Measurements from ENCODE around the gene ZNF32.

Gene ZNF32, protein sequence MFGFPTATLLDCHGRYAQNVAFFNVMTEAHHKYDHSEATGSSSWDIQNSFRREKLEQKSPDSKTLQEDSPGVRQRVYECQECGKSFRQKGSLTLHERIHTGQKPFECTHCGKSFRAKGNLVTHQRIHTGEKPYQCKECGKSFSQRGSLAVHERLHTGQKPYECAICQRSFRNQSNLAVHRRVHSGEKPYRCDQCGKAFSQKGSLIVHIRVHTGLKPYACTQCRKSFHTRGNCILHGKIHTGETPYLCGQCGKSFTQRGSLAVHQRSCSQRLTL

GRCh38 chr10:43648398-43649184 is at the start of gene ZNF32:
Gene ZNF32 (minus strand): TSS chr10:43648881. CDS start chr10:43646133, 2,748 bp downstream.
- DNase-seq: peak; percentile 85

- DNase-seq: no peak
Observed at GRCh38 chr10:43698156-43698555, 49.5 kb upstream of the ZNF32 start.

GRCh38 chr10:43696909-43697483 is 48.3 kb upstream of the ZNF32 start:
- no peak for DNase-seq

GRCh38 chr10:43695730-43696129 is 47.0 kb upstream of the ZNF32 start:
- DNase-seq: no peak

DNA sequence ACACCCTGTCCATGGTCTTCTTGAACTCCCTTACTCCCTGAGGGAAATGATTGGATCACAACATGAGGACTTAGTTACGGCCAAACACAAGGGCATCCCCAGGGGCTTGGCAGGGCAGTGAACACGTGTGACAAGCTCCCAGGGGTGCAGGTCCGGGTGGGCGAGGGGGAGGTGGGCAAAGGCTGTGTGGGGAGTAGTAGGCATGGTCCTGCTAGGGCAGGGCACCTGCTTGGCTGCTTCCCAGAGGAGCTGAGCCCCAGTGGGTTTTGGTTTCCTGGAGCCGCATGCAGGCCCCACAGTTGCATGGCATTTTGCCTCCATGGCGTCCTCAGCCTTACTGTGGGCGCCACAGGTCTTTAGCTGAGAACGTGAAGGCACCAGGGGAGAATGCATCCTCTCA is 46.6 kb upstream of the ZNF32 start:
- DNase-seq: no peak

GRCh38 chr10:43694526-43694925 is 45.8 kb upstream of the ZNF32 start:
- no peak for DNase-seq

DNA sequence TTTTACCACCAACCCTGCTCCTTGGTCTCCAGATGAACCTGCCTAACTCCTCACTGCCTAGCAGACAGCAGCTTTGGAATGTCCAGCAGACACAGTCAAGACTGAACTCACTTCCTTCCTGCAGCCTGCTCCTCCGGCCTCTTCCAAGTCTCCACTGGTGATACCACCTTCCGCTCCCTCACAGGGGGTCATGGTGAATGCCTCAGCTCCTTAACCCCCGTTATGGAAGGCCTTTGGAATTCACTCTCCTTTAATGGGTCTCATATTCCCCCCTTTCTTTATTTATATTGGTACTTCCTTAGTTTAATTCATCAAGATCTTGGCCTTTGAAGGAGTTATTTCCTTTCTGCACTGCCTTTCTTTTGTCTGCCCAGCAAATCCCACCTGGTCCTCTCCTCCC is 44.9 kb upstream of the ZNF32 start:
- peak; percentile 47 for DNase-seq

DNA sequence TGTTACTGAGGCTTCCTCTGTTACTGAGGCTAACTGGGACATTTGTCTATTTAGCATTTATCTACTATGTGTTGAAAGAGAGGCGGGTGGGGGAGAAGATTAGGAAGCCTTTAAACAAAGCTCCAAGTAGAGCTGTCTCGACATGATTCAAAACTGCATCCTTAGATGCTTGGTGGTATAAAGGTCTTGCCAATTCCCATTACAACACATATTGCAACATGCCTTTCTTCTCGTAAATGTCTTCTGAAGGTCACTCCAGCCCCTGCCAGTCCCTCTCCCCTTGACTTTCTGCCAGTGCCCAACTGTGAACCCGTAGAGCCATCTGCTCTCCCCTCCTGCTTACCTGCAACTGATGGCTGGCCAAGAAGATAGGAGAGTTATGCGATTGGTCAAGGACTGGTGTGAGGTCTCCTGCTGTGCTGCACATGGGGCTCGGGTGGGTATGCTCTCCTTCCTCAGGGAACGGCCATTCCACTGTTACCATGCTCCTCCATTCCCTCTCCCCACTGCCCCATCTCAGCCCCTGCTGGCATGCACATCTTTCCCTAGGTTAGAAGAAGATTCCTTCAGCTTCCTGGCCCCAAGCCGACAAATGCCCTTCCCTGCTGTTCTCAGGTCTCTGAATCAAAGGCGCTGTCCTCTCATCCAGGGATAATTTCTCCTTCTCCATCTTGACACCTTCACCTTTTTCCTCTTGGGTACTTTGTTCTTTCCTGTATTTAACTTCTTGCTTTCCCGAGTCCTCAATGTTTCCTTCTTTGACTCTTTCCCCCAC is 43.6 kb upstream of the ZNF32 start:
- peak; percentile 19 for DNase-seq

GRCh38 chr10:43691485-43691884 is 42.8 kb upstream of the ZNF32 start:
- peak; percentile 52 for DNase-seq

DNA sequence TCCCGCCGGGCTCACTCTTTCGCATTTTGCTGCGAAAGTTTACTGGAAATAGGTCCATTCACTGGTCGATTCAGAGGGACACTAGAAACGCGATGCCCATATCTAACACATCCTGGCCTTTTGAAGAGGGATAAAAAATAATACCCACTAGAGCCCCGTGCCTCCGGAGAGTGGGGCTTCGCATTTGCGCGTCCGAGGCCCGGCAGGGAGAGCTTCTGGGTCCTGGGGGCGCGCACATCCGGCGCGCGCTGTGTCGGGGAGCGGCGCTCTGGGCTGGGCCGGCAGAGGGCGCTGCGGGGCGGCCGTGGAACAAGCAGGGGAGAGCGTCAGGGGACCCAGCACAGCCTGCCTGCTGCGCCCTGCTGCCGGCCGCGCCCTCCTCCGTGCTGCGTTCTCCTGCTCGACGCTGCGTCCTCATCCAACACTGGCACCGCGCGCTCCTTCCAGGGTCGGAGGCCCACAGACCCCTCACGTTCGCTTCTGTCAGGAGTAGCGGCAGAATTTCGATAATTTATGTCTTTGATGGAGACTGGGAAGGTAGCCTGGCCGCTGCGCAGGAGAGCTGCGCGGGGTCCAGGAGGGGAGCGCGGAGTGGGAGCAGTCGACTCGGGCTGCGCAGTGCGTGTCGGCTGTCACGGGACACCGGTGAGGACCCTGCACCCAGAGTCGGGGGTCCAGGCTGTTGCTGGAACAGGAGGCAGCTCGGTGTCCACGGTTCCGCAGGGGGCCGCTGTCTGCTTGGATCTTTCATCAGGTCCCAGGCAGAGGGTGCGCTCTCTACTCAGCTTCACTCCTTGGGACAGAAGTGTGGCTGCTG is 41.5 kb upstream of the ZNF32 start:
- DNase-seq: peak; percentile 84

DNA sequence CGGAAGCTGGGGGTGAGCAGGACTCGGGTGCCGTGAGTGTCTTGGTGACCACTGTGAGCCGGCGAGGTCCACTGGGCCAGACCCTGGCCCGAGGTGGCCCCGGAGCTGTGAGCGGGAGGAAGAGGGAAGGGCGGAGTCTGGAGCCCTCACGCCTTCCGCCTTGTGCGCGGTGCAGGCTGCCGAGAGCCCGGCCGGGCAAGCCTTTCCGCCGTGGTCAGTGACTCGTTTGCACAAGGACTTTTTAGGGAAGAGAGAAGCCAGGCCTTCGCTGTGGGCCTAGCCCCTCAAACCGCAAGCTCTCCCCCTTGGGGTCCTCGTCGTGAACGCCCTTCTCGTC is 40.9 kb upstream of the ZNF32 start:
- DNase-seq: peak; percentile 42

GRCh38 chr10:43689007-43689491 is 40.4 kb upstream of the ZNF32 start:
- no peak for DNase-seq

GRCh38 chr10:43688348-43688892 is 39.7 kb upstream of the ZNF32 start:
- peak; percentile 44 for DNase-seq

- no peak for DNase-seq
Observed at GRCh38 chr10:43687373-43687772, 38.7 kb upstream of the ZNF32 start.

- DNase-seq: no peak
Observed at GRCh38 chr10:43686414-43686813, 37.7 kb upstream of the ZNF32 start.

- DNase-seq: no peak
Observed at GRCh38 chr10:43685744-43686143, 37.1 kb upstream of the ZNF32 start.

- DNase-seq: no peak
Observed at GRCh38 chr10:43684292-43684559, 35.5 kb upstream of the ZNF32 start.

DNA sequence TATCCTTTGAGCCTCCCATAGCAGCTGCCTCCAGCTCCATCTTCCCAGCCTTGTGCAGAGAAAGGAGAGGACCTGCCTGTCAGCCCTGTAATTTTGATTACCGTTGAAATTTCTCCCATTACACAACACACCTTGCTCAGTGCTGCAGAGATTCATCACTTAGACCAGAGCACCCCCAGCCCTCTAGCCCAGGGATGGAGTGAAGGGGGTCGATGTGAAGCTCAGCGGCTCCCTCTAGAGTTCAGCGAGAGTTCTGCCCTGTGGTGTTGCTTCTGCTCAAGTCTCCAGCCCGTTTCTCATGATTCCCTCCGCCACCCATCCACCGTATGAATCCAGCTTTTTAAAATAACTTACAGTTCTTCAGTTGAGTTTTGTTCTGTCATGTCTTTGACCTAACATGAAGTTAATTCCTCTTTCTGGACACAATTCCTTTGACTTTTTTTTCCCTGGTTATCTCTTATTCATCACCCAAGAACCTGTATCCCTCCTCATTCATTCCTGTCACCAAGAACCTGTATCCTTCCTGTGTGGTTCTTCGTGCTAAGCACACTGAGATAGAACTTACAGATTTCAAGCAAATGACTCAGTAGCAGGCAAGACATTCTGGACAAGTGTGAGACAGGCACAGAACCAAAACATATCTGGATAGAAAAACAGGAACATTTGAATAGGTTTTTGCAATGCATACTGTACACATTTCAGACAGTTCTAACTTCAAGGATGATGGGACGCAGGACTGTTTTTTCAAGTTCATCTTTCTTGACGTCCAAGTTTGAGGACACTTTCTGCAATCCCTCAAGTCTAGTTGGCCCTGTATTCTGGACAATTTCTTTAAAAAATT is 35.0 kb upstream of the ZNF32 start:
- peak; percentile 23 for DNase-seq

DNA sequence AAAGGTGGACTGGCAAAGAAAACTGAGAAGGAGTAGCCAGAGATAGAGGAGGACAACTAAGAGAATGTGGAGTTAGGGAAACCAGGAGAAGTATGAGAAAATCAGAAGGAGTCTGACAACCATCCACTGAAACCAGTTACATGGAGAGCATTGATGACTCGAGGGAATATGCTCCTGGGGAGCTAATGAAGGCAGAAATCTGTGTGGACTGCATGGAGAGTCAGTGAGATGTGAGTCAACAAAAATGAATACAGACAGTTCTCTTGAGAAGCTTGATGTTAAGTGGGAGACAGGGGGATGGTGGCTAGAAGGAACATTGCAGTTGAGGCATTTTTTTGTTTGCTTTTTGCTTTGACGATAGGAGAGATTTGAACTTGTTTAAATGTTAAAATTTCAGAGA is 34.3 kb upstream of the ZNF32 start:
- peak; percentile 36 for DNase-seq

DNA sequence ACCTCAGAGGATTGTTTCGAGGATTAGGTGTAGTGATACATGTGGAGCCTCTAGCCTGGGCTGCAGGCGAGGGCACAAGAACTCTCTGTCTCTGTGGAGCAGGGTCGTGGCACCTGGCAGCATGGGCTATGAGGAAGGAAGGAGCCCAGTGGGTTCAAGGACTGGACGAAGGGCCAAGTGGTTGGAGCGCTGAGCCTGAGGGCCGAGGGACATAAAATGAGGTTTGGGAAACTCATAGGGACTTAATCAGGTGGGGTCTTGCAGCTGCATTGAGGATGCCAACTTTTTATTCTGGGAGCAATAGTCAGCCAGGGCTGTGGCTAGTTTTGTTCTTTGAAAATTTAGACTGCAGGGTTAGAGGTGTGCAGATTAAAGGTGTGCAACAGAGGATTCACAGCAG is 33.0 kb upstream of the ZNF32 start:
- no peak for DNase-seq

GRCh38 chr10:43681220-43681619 is 32.5 kb upstream of the ZNF32 start:
- no peak for DNase-seq
